ENCODE data around the gene MRPS11.

MRPS11 gene

GRCh38 chr15:88497109-88497765 lies 29.7 kb downstream of the MRPS11 start:
- TF ChIP-seq MAX (IDR thresholded peaks at IDR 0.05; ENCODE audit: low read depth, low read length) (no peak), MYC (IDR thresholded peaks at IDR 0.05; ENCODE audit: low read depth, low read length) (no peak), POLR2A (IDR thresholded peaks at IDR 0.05; ENCODE audit: extremely low read depth, insufficient read length) (no peak)
- TF ChIP-seq, protein P1, sequence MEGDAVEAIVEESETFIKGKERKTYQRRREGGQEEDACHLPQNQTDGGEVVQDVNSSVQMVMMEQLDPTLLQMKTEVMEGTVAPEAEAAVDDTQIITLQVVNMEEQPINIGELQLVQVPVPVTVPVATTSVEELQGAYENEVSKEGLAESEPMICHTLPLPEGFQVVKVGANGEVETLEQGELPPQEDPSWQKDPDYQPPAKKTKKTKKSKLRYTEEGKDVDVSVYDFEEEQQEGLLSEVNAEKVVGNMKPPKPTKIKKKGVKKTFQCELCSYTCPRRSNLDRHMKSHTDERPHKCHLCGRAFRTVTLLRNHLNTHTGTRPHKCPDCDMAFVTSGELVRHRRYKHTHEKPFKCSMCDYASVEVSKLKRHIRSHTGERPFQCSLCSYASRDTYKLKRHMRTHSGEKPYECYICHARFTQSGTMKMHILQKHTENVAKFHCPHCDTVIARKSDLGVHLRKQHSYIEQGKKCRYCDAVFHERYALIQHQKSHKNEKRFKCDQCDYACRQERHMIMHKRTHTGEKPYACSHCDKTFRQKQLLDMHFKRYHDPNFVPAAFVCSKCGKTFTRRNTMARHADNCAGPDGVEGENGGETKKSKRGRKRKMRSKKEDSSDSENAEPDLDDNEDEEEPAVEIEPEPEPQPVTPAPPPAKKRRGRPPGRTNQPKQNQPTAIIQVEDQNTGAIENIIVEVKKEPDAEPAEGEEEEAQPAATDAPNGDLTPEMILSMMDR (IDR thresholded peaks at IDR 0.05; ENCODE audit: low read depth, low read length), result no peak
- DNase-seq (ENCODE audit: low read depth), result no peak

DNA sequence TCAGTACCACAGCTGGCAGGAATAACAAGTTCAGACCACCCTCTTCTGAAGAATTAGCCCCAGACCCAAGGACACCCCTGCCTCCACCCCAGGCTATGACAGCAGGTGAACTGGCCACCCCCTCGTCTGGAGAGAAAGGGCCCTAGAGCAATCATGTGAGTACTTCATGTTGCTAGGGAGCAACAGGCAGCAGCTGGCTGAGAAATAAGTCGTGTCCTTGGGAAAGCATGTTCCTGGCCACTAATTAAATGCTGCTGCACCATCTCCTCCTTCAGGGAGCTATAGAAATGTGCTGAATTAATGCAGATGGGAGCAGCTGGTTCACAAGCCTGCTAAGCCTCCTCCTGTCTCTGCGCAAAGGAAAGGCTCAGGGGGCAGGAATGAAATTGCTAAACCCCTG lies 31.5 kb downstream of the MRPS11 start:
- H3K4me3 ChIP-seq (ENCODE audit: low read depth, low read length), result no peak overlapping the region
- TF ChIP-seq POLR2A (IDR thresholded peaks at IDR 0.05; ENCODE audit: extremely low read depth, insufficient read length) (no peak), MYC (IDR thresholded peaks at IDR 0.05; ENCODE audit: low read depth, low read length) (no peak), MAX (IDR thresholded peaks at IDR 0.05; ENCODE audit: low read depth, low read length) (no peak)
- TF ChIP-seq, protein P1 (IDR thresholded peaks at IDR 0.05; ENCODE audit: low read depth, low read length), result no peak
- DNase-seq (ENCODE audit: low read depth), result no peak

More at GRCh38 chr15:88497109-88497765, 29.7 kb downstream of the MRPS11 start:
- H3K4me3 ChIP-seq (ENCODE audit: low read depth, low read length), result no peak overlapping the region

- TF ChIP-seq MAX (IDR thresholded peaks at IDR 0.05; ENCODE audit: low read depth, low read length) (no peak), MYC (IDR thresholded peaks at IDR 0.05; ENCODE audit: low read depth, low read length) (no peak), POLR2A (IDR thresholded peaks at IDR 0.05; ENCODE audit: extremely low read depth, insufficient read length) (no peak)
- TF ChIP-seq, protein P1 (IDR thresholded peaks at IDR 0.05; ENCODE audit: low read depth, low read length), result no peak
- no peak overlapping the region for H3K4me3 ChIP-seq (ENCODE audit: low read depth, low read length)
- no peak for DNase-seq (ENCODE audit: low read depth)
Measured at GRCh38 chr15:88504445-88504844, 36.9 kb downstream of the MRPS11 start.

DNA sequence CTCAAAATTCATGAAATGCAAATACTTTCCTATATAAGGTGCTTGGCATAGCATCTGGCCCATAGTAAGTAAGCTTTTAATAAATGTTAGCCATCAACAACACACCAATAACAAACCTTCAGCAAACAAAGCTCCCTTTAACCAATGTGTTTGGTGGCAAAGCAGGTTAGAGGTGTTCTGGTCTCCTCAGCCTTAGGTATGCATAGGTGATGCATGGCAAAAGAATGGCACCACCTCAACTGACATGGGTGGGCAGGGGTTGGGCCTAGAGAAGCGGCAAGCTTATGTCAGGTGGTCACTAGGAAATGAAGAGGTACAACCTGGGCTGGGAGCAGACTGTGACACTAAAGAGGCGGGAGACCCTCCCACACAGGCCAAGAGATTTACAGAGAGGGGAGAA lies 38.2 kb downstream of the MRPS11 start:
- H3K4me3 ChIP-seq (ENCODE audit: low read depth, low read length), result no peak overlapping the region
- no peak for DNase-seq (ENCODE audit: low read depth)
- TF ChIP-seq MAX (IDR thresholded peaks at IDR 0.05; ENCODE audit: low read depth, low read length) (no peak), MYC (IDR thresholded peaks at IDR 0.05; ENCODE audit: low read depth, low read length) (no peak), POLR2A (IDR thresholded peaks at IDR 0.05; ENCODE audit: extremely low read depth, insufficient read length) (no peak)
- TF ChIP-seq, protein P1 (IDR thresholded peaks at IDR 0.05; ENCODE audit: low read depth, low read length), result no peak

DNA sequence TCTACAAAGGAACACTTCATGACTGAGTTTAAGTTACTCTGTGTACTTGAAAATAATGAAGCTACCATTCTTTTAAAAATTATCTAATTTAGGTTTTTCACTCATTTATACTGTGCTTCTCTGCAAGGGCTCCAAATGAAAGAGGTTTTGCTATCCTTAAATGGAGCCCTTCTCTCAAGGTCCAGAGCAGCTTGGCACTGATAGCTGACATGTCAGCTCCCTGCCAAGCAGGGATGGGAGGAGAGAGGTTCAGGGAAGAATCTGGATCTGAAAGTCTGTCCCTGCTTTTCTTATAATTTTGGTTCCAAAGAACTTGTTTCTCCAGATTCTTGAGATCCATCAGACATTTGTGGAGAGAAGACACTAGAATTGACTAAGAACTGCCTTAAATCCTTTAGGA lies 39.1 kb downstream of the MRPS11 start:
- TF ChIP-seq POLR2A (IDR thresholded peaks at IDR 0.05; ENCODE audit: extremely low read depth, insufficient read length), result no peak
- TF ChIP-seq, protein P1 (IDR thresholded peaks at IDR 0.05; ENCODE audit: low read depth, low read length), result no peak
- TF ChIP-seq MAX (IDR thresholded peaks at IDR 0.05; ENCODE audit: low read depth, low read length), result no peak
- TF ChIP-seq MYC (IDR thresholded peaks at IDR 0.05; ENCODE audit: low read depth, low read length), result no peak
- no peak for DNase-seq (ENCODE audit: low read depth)
- H3K4me3 ChIP-seq (ENCODE audit: low read depth, low read length), result no peak overlapping the region

All from NB4 (cell line).